HCT116 (cell line): ENCODE results near the gene LAMA1. TPM values are rescaled to one million over a fixed set of nuclear protein-coding genes. Genes with fewer than 3 reads are reported as not detected.

Source experiments
- ATAC-seq: fragments of 200-7000 bp; cut with Tn5 transposase; 2 replicates; pipeline ENCODE4 v1.9.1; 2020; ENCODE audit warnings: mild to moderate bottlenecking, moderate library complexity
- BruUV-seq: library from RNA; stranded (reverse); fragments of 400-500 nt; replicated peaks from 2 replicates; lab custom pipeline; 2021; lab: Mats Ljungman, UMichigan
- CTCF ChIA-PET: fragments of 300-600 bp; sonication (Branson Sonifier 250); formaldehyde crosslinking; loops from one replicate; lab custom pipeline; 2021; ENCODE audit warnings: antibody characterized with exemption; lab: Charles Lee
- POLR2A ChIA-PET: fragments of 300-600, 350-600 bp; sonication (Branson Sonifier 250); formaldehyde crosslinking; loops from one replicate; lab custom pipeline; 2021; ENCODE audit warnings: antibody characterized with exemption; lab: Charles Lee
- RAD21 ChIA-PET, 2 experiments: fragments of 300-600 bp; sonication (Branson Sonifier 250); formaldehyde crosslinking; loops; one replicate each; lab custom pipeline; 2023; ENCODE audit warnings: low total read pairs in 2 of 2; ENCODE audit not compliant: uncharacterized antibody in 2 of 2, unreplicated experiment in 2 of 2, low non-redundant PET in 1 of 2; lab: Charles Lee
- DNase-seq: peaks from one replicate; pipeline ENCODE4 v3.0.0-alpha.2; 2010; ENCODE audit warnings: low read depth, low spot score
- H2AFZ ChIP-seq: fragments of 200-600 bp; shearing (Covaris generic), sonication (generic); 2 replicates; pipeline ENCODE4 v1.6.1; 2017; ENCODE audit warnings: low read depth, mixed run types, mixed read lengths, antibody characterized with exemption, low read length; ENCODE audit not compliant: poor library complexity, severe bottlenecking
- H3K27ac ChIP-seq: 2 replicates; pipeline ENCODE4 v1.5.1; 2012; ENCODE audit warnings: low read depth, low read length
- H3K27me3 ChIP-seq: fragments of 200-600 bp; sonication (generic); 2 replicates; pipeline ENCODE4 v1.6.1; 2016; ENCODE audit warnings: mixed run types, low read length, mixed read lengths; ENCODE audit not compliant: insufficient read depth
- H3K36me3 ChIP-seq, 2 experiments: fragments of 200-500 bp in 1 of 2; fragments of 200-600 bp in 1 of 2; sonication (Bioruptor generic) in 1 of 2; sonication (generic) in 1 of 2; 2 replicates each; pipeline versions ENCODE4 v1.5.1 to v1.6.1; 2014 to 2016; ENCODE audit warnings: low read length in 2 of 2, inconsistent platforms in 1 of 2, mixed read lengths in 1 of 2, mixed run types in 1 of 2; ENCODE audit not compliant: insufficient read depth in 2 of 2, control insufficient read depth in 1 of 2
- H3K4me1 ChIP-seq, 2 experiments: fragments of 200-600 bp in 1 of 2; sonication (generic) in 1 of 2; 2 replicates each; pipeline versions ENCODE4 v1.5.1 to v1.6.1; 2012 to 2017; ENCODE audit warnings: low read length in 2 of 2, inconsistent platforms in 1 of 2, mild to moderate bottlenecking in 1 of 2, mixed read lengths in 1 of 2, mixed run types in 1 of 2, moderate library complexity in 1 of 2; ENCODE audit not compliant: insufficient read depth in 2 of 2, control insufficient read depth in 1 of 2
- H3K4me2 ChIP-seq: fragments of 200-600 bp; sonication (generic); 2 replicates; pipeline ENCODE4 v1.6.1; 2017; ENCODE audit warnings: mixed run types, low read length, mixed read lengths
- H3K4me3 ChIP-seq, 2 experiments: fragments of 200-600 bp in 1 of 2; sonication (generic) in 1 of 2; replicated peaks in 1 of 2; 2 replicates each; pipeline ENCODE4 v1.5.1; 2011 to 2016; ENCODE audit warnings: low read length in 2 of 2, control low read depth in 1 of 2, low read depth in 1 of 2, mild to moderate bottlenecking in 1 of 2, mixed read lengths in 1 of 2, mixed run types in 1 of 2
- H3K79me2 ChIP-seq: fragments of 200-600 bp; sonication (generic); 2 replicates; pipeline ENCODE4 v1.6.1; 2017; ENCODE audit warnings: mild to moderate bottlenecking, mixed run types, low read length, moderate library complexity, mixed read lengths; ENCODE audit not compliant: insufficient read depth
- H3K9ac ChIP-seq: fragments of 200-600 bp; sonication (generic); 2 replicates; pipeline ENCODE4 v1.6.1; 2016; ENCODE audit warnings: low read length, mixed read lengths
- H3K9me2 ChIP-seq: fragments of 200-600 bp; sonication (generic), shearing (Covaris generic); 2 replicates; pipeline ENCODE4 v1.6.1; 2017; ENCODE audit warnings: mixed run types, mild to moderate bottlenecking, moderate library complexity; ENCODE audit not compliant: insufficient read depth
- H3K9me3 ChIP-seq, 2 experiments: fragments of 200-500 bp in 1 of 2; fragments of 200-600 bp in 1 of 2; sonication (Bioruptor generic) in 1 of 2; sonication (generic) in 1 of 2; 2 replicates each; pipeline ENCODE4 v1.6.1; 2014 to 2017; ENCODE audit warnings: low read length in 2 of 2, mixed read lengths in 2 of 2, inconsistent platforms in 1 of 2, low read depth in 1 of 2, mild to moderate bottlenecking in 1 of 2, mixed run types in 1 of 2, moderate library complexity in 1 of 2; ENCODE audit not compliant: control insufficient read depth in 1 of 2, insufficient read depth in 1 of 2
- H4K20me1 ChIP-seq: fragments of 200-600 bp; sonication (generic), shearing (Covaris generic); 2 replicates; pipeline ENCODE4 v1.6.1; 2017; ENCODE audit warnings: mixed run types, mild to moderate bottlenecking, moderate library complexity; ENCODE audit not compliant: insufficient read depth
- ATF3 ChIP-seq: IDR thresholded peaks from 2 replicates; pipeline ENCODE4 v1.6.1; 2012
- CEBPB ChIP-seq: IDR thresholded peaks from 2 replicates; pipeline ENCODE4 v1.6.1; 2012; ENCODE audit warnings: low read depth
- EGR1 ChIP-seq: IDR thresholded peaks from 2 replicates; pipeline ENCODE4 v1.6.1; 2012; ENCODE audit warnings: low read depth
- ELF1 ChIP-seq: IDR thresholded peaks from 2 replicates; pipeline ENCODE4 v1.6.1; 2012; ENCODE audit warnings: low read depth, borderline replicate concordance
- EZH2 ChIP-seq: fragments of 200-600 bp; sonication (generic); IDR thresholded peaks from 2 replicates; pipeline ENCODE4 v1.6.1; 2017; ENCODE audit warnings: antibody characterized with exemption, mixed run types
- JUND ChIP-seq: IDR thresholded peaks from 2 replicates; pipeline ENCODE4 v1.6.1; 2012
- MAX ChIP-seq: IDR thresholded peaks from 2 replicates; pipeline ENCODE4 v1.6.1; 2012
- POLR2A ChIP-seq: IDR thresholded peaks from 2 replicates; pipeline ENCODE4 v1.7.0; 2011; ENCODE audit warnings: borderline replicate concordance; ENCODE audit not compliant: insufficient read depth, insufficient read length; ENCODE audit errors: extremely low read depth
- POLR2AphosphoS5 ChIP-seq: IDR thresholded peaks from 2 replicates; pipeline ENCODE4 v1.6.1; 2011; ENCODE audit warnings: mild to moderate bottlenecking, low read depth, low read length, moderate library complexity
- RAD21 ChIP-seq: IDR thresholded peaks from 2 replicates; pipeline ENCODE4 v1.6.1; 2012; ENCODE audit warnings: low read depth, mild to moderate bottlenecking
- SP1 ChIP-seq: IDR thresholded peaks from 2 replicates; pipeline ENCODE4 v1.6.1; 2012; ENCODE audit warnings: low read depth
- SRF ChIP-seq: IDR thresholded peaks from 2 replicates; pipeline ENCODE4 v1.6.1; 2012; ENCODE audit warnings: low read depth
- TCF7L2 ChIP-seq: IDR thresholded peaks from 2 replicates; pipeline ENCODE4 v1.7.0; 2011; ENCODE audit warnings: borderline replicate concordance, inconsistent platforms; ENCODE audit not compliant: insufficient read depth, insufficient read length; ENCODE audit errors: extremely low read depth
- YY1 ChIP-seq: IDR thresholded peaks from 2 replicates; pipeline ENCODE4 v1.6.1; 2011; ENCODE audit warnings: low read length, low read depth, moderate library complexity, mild to moderate bottlenecking; ENCODE audit not compliant: insufficient replicate concordance; ENCODE audit errors: extremely low read depth
- intact Hi-C: fragments of 100-400 bp; cut with micrococcal nuclease; formaldehyde crosslinking; loops from 2 replicates; pipeline ENCODE4 v1.10.0; 2022
- total RNA-seq: library from RNA; stranded (reverse); gene quantifications from one replicate; pipeline ENCODE4 v1.2.1, GENCODE V29; 2021; ENCODE audit not compliant: unreplicated experiment
- TF ChIP-seq, protein P1 (sequence below), 3 experiments: fragments of 200-600 bp in 1 of 3; sonication (generic) in 1 of 3; IDR thresholded peaks in 2 of 3; conservative IDR thresholded peaks in 1 of 3; 2 replicates each; pipeline ENCODE4 v1.5.1; 2012 to 2017; ENCODE audit warnings: low read depth in 2 of 3, low read length in 2 of 3, antibody characterized with exemption in 1 of 3, borderline replicate concordance in 1 of 3, control low read depth in 1 of 3, mild to moderate bottlenecking in 1 of 3, mixed read lengths in 1 of 3, mixed run types in 1 of 3, moderate library complexity in 1 of 3; ENCODE audit not compliant: insufficient read depth in 1 of 3
- TF ChIP-seq, protein P2 (sequence below): IDR thresholded peaks from 2 replicates; pipeline ENCODE4 v1.6.1; 2011; ENCODE audit warnings: mild to moderate bottlenecking, low read length, moderate library complexity; ENCODE audit not compliant: insufficient replicate concordance; ENCODE audit errors: extremely low read depth

Gene LAMA1
- total RNA-seq, 1 experiment from 2014 or later, result 0.05 TPM

DNA sequence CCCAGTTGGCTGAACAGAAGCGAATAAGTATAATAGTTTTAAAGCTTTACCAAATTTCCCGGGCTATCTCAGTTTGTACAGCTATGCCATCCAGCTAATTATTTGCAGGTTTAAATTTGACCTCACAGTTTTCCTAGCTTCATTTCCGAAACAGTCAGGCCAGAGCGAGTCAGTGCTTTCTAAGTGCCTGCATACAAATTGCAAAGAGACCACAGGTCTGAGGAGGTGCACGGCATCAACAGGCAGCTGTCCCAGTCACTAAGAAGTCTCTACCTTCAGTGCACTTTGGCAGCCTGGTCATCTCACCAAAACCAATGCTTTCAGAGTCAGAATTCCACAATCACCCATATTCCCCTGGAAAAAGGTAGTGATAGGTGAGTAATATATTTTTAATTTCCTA, 51.9 kb downstream of the LAMA1 start:
- POLR2A ChIA-PET, result no interaction called here
- Histone ChIP-seq H3K27me3 (no peaks in the 10 kb centered on the region), H4K20me1 (no peaks in the 10 kb centered on the region), H3K9ac (no peak overlapping the region), H3K4me3 (no peak overlapping the region), H3K79me2 (no peaks in the 10 kb centered on the region), H3K9me2 (no peaks in the 10 kb centered on the region), H3K4me1 (no peaks in the 10 kb centered on the region), H3K4me2 (no peak overlapping the region), H3K9me3 (peaks cover 0 to 24% of the 10 kb centered on the region in 2 experiments; a peak in 2 of 4 replicates), H2AFZ (no peak overlapping the region), H3K36me3 (no peaks in the 10 kb centered on the region), H3K27ac (no peak overlapping the region)
- no TSS peak for BruUV-seq
- CTCF ChIA-PET, result no interaction called here
- TF ChIP-seq YY1, result no peak
- TF ChIP-seq EGR1, result no peak
- TF ChIP-seq, protein P1, sequence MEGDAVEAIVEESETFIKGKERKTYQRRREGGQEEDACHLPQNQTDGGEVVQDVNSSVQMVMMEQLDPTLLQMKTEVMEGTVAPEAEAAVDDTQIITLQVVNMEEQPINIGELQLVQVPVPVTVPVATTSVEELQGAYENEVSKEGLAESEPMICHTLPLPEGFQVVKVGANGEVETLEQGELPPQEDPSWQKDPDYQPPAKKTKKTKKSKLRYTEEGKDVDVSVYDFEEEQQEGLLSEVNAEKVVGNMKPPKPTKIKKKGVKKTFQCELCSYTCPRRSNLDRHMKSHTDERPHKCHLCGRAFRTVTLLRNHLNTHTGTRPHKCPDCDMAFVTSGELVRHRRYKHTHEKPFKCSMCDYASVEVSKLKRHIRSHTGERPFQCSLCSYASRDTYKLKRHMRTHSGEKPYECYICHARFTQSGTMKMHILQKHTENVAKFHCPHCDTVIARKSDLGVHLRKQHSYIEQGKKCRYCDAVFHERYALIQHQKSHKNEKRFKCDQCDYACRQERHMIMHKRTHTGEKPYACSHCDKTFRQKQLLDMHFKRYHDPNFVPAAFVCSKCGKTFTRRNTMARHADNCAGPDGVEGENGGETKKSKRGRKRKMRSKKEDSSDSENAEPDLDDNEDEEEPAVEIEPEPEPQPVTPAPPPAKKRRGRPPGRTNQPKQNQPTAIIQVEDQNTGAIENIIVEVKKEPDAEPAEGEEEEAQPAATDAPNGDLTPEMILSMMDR (IDR thresholded peaks at IDR 0.05 in 2 of 3, conservative IDR thresholded peaks at IDR 0.05 in 1 of 3; ENCODE audit: borderline replicate concordance in 1 of 3, insufficient read depth in 1 of 3, low read depth in 2 of 3, low read length in 2 of 3), result no peak
- no peak for TF ChIP-seq SRF
- TF ChIP-seq ATF3, result no peak
- TF ChIP-seq CEBPB, result no peak
- TF ChIP-seq, protein P2, sequence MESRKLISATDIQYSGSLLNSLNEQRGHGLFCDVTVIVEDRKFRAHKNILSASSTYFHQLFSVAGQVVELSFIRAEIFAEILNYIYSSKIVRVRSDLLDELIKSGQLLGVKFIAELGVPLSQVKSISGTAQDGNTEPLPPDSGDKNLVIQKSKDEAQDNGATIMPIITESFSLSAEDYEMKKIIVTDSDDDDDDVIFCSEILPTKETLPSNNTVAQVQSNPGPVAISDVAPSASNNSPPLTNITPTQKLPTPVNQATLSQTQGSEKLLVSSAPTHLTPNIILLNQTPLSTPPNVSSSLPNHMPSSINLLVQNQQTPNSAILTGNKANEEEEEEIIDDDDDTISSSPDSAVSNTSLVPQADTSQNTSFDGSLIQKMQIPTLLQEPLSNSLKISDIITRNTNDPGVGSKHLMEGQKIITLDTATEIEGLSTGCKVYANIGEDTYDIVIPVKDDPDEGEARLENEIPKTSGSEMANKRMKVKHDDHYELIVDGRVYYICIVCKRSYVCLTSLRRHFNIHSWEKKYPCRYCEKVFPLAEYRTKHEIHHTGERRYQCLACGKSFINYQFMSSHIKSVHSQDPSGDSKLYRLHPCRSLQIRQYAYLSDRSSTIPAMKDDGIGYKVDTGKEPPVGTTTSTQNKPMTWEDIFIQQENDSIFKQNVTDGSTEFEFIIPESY, result no peak
- TF ChIP-seq POLR2AphosphoS5, result no peak
- TF ChIP-seq ELF1, result no peak
- TF ChIP-seq EZH2, result no peak
- no peak for TF ChIP-seq TCF7L2
- TF ChIP-seq JUND, result no peak
- TF ChIP-seq MAX, result no peak
- TF ChIP-seq SP1, result no peak
- no peak for TF ChIP-seq RAD21
- TF ChIP-seq POLR2A, result no peak
- RAD21 ChIA-PET, result no interaction called here
- ATAC-seq (no peak), DNase-seq (no peak)
- intact Hi-C loops, result no loop called here
